Neural crest cell (in vitro differentiated cells): ENCODE measurements around the gene UGT1A5. TPM values are rescaled to one million over a fixed set of nuclear protein-coding genes. Genes with fewer than 3 reads are reported as not detected.

Experiments
- DNase-seq: peaks from one replicate; pipeline ENCODE4 v3.0.0; 2021; ENCODE audit warnings: low read depth, mixed read lengths, low spot score
- H3K27ac Mint-ChIP-seq: one replicate; pipeline ENCODE4 v1.8.0; 2021; ENCODE audit warnings: mild to moderate bottlenecking, mixed read lengths; ENCODE audit not compliant: unreplicated experiment
- H3K27me3 Mint-ChIP-seq: 2 replicates; pipeline ENCODE4 v1.8.0; 2021; ENCODE audit warnings: low read depth, mild to moderate bottlenecking, mixed read lengths
- H3K36me3 Mint-ChIP-seq: 2 replicates; pipeline ENCODE4 v1.8.0; 2021; ENCODE audit warnings: low read depth, mild to moderate bottlenecking, mixed read lengths
- H3K4me1 Mint-ChIP-seq: 2 replicates; pipeline ENCODE4 v1.8.0; 2021; ENCODE audit warnings: mixed read lengths
- H3K4me3 Mint-ChIP-seq: one replicate; pipeline ENCODE4 v1.8.0; 2021; ENCODE audit warnings: mild to moderate bottlenecking, mixed read lengths
- H3K9me3 Mint-ChIP-seq: 2 replicates; pipeline ENCODE4 v1.8.0; 2021; ENCODE audit warnings: mixed read lengths
- total RNA-seq: library from RNA; stranded (reverse); gene quantifications from 2 replicates; pipeline ENCODE4 v1.2.1, GENCODE V29; 2021
- TF ChIP-seq, protein P1 (sequence below): fragments of 200-600 bp; sonication (generic); conservative IDR thresholded peaks from 2 replicates; pipeline ENCODE4 v1.5.0; 2021; ENCODE audit warnings: antibody characterized with exemption, mild to moderate bottlenecking

Gene UGT1A5
- total RNA-seq, 1 donor from 2014 or later = not detected

DNA sequence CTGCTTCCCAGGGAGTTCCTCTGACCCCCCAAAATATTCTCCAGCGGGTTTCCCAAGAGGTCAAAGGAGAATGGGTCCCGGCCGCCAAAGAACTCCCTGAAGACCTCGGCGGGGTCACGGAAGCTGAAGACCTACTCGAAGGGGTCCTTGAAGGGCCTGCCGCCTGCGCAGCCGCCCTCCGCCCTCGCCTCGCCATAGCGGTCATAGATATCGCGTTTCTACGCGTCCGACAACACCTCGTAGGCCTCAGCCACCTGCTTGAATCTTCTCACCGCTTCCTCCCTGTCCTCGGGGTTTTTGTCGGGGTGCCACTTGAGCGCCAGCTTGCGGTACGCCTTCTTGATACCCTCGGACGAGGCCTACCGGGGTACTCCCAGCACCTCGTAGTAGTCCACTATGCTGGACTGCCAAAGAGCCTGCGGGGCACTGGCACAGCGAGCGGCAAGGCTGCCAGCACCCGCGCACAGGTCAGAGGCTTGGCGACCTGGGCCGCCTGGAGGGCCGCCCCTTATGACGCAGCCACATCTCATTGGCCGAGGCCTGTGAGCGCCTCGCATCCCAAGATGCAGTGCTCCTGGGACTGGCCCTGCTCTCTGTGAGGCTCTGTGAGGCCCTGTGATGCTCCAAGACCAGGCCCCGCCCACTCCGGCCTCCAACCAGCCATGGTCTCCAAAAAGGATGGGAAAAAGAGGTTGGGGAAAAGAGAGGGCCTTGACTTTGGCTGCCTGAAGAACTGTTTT is 42.3 kb downstream of the UGT1A5 start:
- no peak overlapping the region for H3K27ac Mint-ChIP-seq
- peaks cover 7% of the 10 kb centered on the region for H3K4me1 Mint-ChIP-seq
- H3K27me3 Mint-ChIP-seq = no peaks in the 10 kb centered on the region
- TF ChIP-seq, protein P1, sequence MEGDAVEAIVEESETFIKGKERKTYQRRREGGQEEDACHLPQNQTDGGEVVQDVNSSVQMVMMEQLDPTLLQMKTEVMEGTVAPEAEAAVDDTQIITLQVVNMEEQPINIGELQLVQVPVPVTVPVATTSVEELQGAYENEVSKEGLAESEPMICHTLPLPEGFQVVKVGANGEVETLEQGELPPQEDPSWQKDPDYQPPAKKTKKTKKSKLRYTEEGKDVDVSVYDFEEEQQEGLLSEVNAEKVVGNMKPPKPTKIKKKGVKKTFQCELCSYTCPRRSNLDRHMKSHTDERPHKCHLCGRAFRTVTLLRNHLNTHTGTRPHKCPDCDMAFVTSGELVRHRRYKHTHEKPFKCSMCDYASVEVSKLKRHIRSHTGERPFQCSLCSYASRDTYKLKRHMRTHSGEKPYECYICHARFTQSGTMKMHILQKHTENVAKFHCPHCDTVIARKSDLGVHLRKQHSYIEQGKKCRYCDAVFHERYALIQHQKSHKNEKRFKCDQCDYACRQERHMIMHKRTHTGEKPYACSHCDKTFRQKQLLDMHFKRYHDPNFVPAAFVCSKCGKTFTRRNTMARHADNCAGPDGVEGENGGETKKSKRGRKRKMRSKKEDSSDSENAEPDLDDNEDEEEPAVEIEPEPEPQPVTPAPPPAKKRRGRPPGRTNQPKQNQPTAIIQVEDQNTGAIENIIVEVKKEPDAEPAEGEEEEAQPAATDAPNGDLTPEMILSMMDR = no peak
- H3K4me3 Mint-ChIP-seq = no peak overlapping the region
- no peak for DNase-seq
- peaks cover 11% of the 10 kb centered on the region for H3K36me3 Mint-ChIP-seq
- peaks cover 13% of the 10 kb centered on the region for H3K9me3 Mint-ChIP-seq

DNA sequence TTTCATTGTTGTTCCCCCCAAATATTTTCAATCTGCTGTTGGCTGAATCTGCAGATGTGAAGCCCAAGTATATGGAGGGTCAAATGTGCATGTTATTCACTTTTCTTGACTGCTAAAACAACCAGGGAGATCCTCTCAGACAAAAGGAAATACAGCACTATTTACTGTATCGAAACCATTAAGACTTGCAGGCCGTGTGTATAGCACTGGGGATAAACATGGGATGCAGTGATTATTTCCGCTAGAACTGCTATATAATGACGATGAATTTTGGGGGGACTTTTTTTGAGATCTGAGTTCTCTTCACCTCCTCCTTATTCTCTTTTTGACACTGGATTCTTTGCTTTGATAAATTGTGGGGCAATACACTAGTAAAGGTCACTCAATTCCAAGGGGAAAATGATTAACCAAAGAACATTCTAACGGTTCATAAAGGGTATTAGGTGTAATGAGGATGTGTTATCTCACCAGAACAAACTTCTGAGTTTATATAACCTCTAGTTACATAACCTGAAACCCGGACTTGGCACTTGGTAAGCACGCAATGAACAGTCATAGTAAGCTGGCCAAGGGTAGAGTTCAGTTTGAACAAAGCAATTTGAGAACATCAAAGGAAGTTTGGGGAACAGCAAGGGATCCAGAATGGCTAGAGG is 43.8 kb downstream of the UGT1A5 start:
- H3K4me1 Mint-ChIP-seq = peaks cover 7% of the 10 kb centered on the region

DNA sequence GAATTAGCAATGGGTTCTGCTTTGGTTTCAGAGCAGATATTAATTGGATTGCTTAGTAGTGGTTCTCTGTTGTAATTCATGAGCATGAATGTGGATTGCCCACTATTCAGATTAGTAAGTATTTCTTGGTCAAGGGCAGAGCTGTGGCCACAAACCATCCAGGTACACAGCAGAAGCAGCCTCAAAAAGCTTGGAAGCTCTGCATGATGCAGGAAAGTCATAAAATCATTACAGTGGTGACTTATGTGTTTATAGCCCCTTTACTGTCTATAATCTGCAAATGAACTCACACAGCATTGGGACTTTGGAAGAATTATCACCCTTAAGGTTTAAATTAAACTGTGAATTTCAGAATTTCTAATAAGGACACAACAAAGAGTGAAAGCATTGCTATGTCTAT is 45.4 kb downstream of the UGT1A5 start:
- Mint-ChIP-seq H3K27ac (no peak overlapping the region), H3K4me1 (peaks cover under 1% of the 10 kb centered on the region), H3K36me3 (no peaks in the 10 kb centered on the region), H3K9me3 (peaks cover 3% of the 10 kb centered on the region), H3K4me3 (no peak overlapping the region), H3K27me3 (no peaks in the 10 kb centered on the region)
- TF ChIP-seq, protein P1 = no peak
- DNase-seq = no peak

More for the DNA sequence above, 43.8 kb downstream of the UGT1A5 start:
- TF ChIP-seq, protein P1 = no peak
- DNase-seq = no peak
- H3K9me3 Mint-ChIP-seq = peaks cover 10% of the 10 kb centered on the region
- no peaks in the 10 kb centered on the region for H3K27me3 Mint-ChIP-seq
- no peak overlapping the region for H3K27ac Mint-ChIP-seq
- peaks cover 6% of the 10 kb centered on the region for H3K36me3 Mint-ChIP-seq
- no peak overlapping the region for H3K4me3 Mint-ChIP-seq

DNA sequence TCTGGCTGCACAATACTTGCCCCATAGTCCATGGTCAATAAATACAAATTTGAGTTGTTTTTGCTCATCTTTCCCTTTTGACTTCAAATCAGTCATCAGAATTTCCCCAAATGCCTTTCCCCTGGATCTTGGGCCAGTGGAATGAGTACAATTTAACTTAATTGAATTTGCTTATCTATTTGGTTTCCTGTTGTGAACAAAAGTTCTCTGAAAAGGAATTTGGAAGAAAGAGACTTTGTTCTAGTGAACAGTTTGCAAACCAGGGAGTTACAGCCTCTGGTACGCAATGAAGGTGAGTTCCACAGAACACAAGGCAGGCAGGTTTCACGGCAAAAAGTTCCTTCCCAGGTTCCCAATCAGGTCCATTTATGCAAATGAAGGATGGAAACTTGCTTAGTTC is 46.1 kb downstream of the UGT1A5 start:
- DNase-seq = no peak
- Mint-ChIP-seq H3K27ac (no peak overlapping the region), H3K4me3 (no peak overlapping the region), H3K4me1 (no peaks in the 10 kb centered on the region), H3K27me3 (no peaks in the 10 kb centered on the region), H3K9me3 (peaks cover 3% of the 10 kb centered on the region), H3K36me3 (no peaks in the 10 kb centered on the region)
- TF ChIP-seq, protein P1 = no peak

DNA sequence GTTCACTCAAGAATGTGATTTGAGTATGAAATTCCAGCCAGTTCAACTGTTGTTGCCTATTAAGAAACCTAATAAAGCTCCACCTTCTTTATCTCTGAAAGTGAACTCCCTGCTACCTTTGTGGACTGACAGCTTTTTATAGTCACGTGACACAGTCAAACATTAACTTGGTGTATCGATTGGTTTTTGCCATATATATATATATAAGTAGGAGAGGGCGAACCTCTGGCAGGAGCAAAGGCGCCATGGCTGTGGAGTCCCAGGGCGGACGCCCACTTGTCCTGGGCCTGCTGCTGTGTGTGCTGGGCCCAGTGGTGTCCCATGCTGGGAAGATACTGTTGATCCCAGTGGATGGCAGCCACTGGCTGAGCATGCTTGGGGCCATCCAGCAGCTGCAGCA is 47.3 kb downstream of the UGT1A5 start, which contains the start of gene UGT1A1:
Gene UGT1A1, plus strand, starts transcription at position 228 of the 400 bp plus-strand sequence. Its CDS starts 18 bp downstream, at position 246.
- Mint-ChIP-seq H3K4me1 (no peaks in the 10 kb centered on the region), H3K4me3 (no peak within 1 kb of the TSS), H3K27ac (no peak within 1 kb of the TSS), H3K27me3 (no peaks in the 10 kb centered on the region), H3K36me3 (no peaks in the 10 kb centered on the region), H3K9me3 (no peaks in the 10 kb centered on the region)
- TF ChIP-seq, protein P1 = no peak
- DNase-seq = no peak
